Caki2 (cell line): Measurements from ENCODE around the gene CYP46A1. TPM values are rescaled to one million over a fixed set of nuclear protein-coding genes. Genes with fewer than 3 reads are reported as not detected.

ENCODE experiments used
- DNase-seq: peaks from one replicate; pipeline ENCODE4 v3.0.0-alpha.2; 2015; ENCODE audit warnings: low read depth
- in situ Hi-C: cut with HindIII; loops from 2 replicates; pipeline ENCODE4 v1.10.0; 2016; ENCODE audit warnings: low sequenced_read_pairs, low pct_unique_long_range_greater_than_20kb, mixed read lengths
- total RNA-seq: library from RNA; depleted of rRNA; stranded (reverse); fragments of >200 nt; shearing (Covaris generic); gene quantifications from 2 replicates; pipeline ENCODE4 v1.2.3, GENCODE V29; 2014; ENCODE audit warnings: low replicate concordance

Gene CYP46A1
- total RNA-seq, 1 experiment from 2014 or later: not detected

- no peak for DNase-seq
- in situ Hi-C loops: no loop called here
These were observed 61.3 kb downstream of the CYP46A1 start for GRCh38 chr14:99745307-99745951.

GRCh38 chr14:99747167-99747566 is 63.1 kb downstream of the CYP46A1 start:
- no peak for DNase-seq
- in situ Hi-C loops: no loop called here

GRCh38 chr14:99747582-99748330 is 63.7 kb downstream of the CYP46A1 start:
- in situ Hi-C loops: no loop called here
- DNase-seq: no peak

GRCh38 chr14:99748529-99748928 is 64.4 kb downstream of the CYP46A1 start:
- DNase-seq: no peak
- in situ Hi-C loops: no loop called here

GRCh38 chr14:99749142-99749541 is 65.0 kb downstream of the CYP46A1 start:
- in situ Hi-C loops: no loop called here
- DNase-seq: no peak

GRCh38 chr14:99749763-99750715 is 65.9 kb downstream of the CYP46A1 start:
- in situ Hi-C loops: no loop called here
- no peak for DNase-seq

- in situ Hi-C loops: no loop called here
- no peak for DNase-seq
These were observed 66.8 kb downstream of the CYP46A1 start for GRCh38 chr14:99750746-99751450.

GRCh38 chr14:99751539-99752485 is 67.7 kb downstream of the CYP46A1 start:
- DNase-seq: no peak
- in situ Hi-C loops: no loop called here

GRCh38 chr14:99752486-99753121 is 68.5 kb downstream of the CYP46A1 start:
- in situ Hi-C loops: no loop called here
- peak; percentile 46 for DNase-seq

GRCh38 chr14:99753225-99754140 is 69.4 kb downstream of the CYP46A1 start:
- no peak for DNase-seq
- in situ Hi-C loops: no loop called here

- in situ Hi-C loops: no loop called here
- no peak for DNase-seq
These were observed 70.3 kb downstream of the CYP46A1 start for GRCh38 chr14:99754141-99755067.

- in situ Hi-C loops: no loop called here
- DNase-seq: no peak
These were observed 70.9 kb downstream of the CYP46A1 start for GRCh38 chr14:99755068-99755405.

- in situ Hi-C loops: no loop called here
- DNase-seq: peak; percentile 80
These were observed 71.8 kb downstream of the CYP46A1 start for GRCh38 chr14:99755629-99756603.

- DNase-seq: no peak
- in situ Hi-C loops: no loop called here
These were observed 72.7 kb downstream of the CYP46A1 start for GRCh38 chr14:99756796-99757195.
